Suprapubic skin (tissue), 4 donors: ENCODE measurements around the gene EPB41L5. TPM values are rescaled to one million over a fixed set of nuclear protein-coding genes. Genes with fewer than 3 reads are reported as not detected.
A peak's percentile ranks its signal among the peaks of the same experiment; 100 is the strongest.

Experiments
- DNase-seq, 2 donors: peaks; one replicate each; pipeline ENCODE4 v3.0.0-alpha.2; 2019; ENCODE audit warnings: low spot score in 2 of 2
- H3K27ac ChIP-seq: fragments of 200-600 bp; sonication (generic); one replicate; pipeline ENCODE4 v1.5.1; 2019
- H3K27me3 ChIP-seq: fragments of 200-600 bp; sonication (generic); one replicate; pipeline ENCODE4 v1.5.1; 2019
- H3K36me3 ChIP-seq: fragments of 200-600 bp; sonication (generic); one replicate; pipeline ENCODE4 v1.5.1; 2019
- H3K4me1 ChIP-seq: fragments of 200-600 bp; sonication (generic); one replicate; pipeline ENCODE4 v1.5.1; 2019
- H3K4me3 ChIP-seq: fragments of 200-600 bp; sonication (generic); one replicate; pipeline ENCODE4 v1.5.1; 2019; ENCODE audit warnings: mild to moderate bottlenecking
- H3K9me3 ChIP-seq: fragments of 200-600 bp; sonication (generic); one replicate; pipeline ENCODE4 v1.5.1; 2019
- CTCF ChIP-seq, 2 donors: fragments of 200-600 bp in 1 of 2; fragments of 450-650 bp in 1 of 2; sonication (generic) in 1 of 2; IDR thresholded peaks; one replicate each; pipeline ENCODE4 v1.5.1; 2016 to 2019; ENCODE audit warnings: antibody characterized with exemption in 2 of 2, mild to moderate bottlenecking in 1 of 2, moderate library complexity in 1 of 2
- EP300 ChIP-seq: sonication (generic); formaldehyde crosslinking; IDR thresholded peaks from one replicate; pipeline ENCODE4 v1.6.1; 2017; ENCODE audit warnings: antibody characterized with exemption
- POLR2A ChIP-seq, 2 donors: fragments of 450-650 bp; IDR thresholded peaks; one replicate each; pipeline ENCODE4 v1.6.1; 2017; ENCODE audit warnings: antibody characterized with exemption in 2 of 2, mild to moderate bottlenecking in 2 of 2, moderate library complexity in 2 of 2
- POLR2AphosphoS5 ChIP-seq, 3 donors: sonication (generic); formaldehyde crosslinking; IDR thresholded peaks; one replicate each; pipeline ENCODE4 v1.6.1; 2017; ENCODE audit warnings: antibody characterized with exemption in 3 of 3
- WGBS: methylation state at CpG from one replicate; pipeline ENCODE4 v1.1.5; 2018; 5-methylcytosine and 5-hydroxymethylcytosine counted together
- total RNA-seq, 4 donors: library from RNA; depleted of rRNA; stranded (reverse); fragments of >200 nt; gene quantifications; one replicate each; pipeline ENCODE4 v1.1.0, GENCODE V29; 2016

The EPB41L5 gene
- total RNA-seq, 4 donors from 2014 or later: 19.5 to 34.6 (median 31.0) TPM

- TF ChIP-seq EP300 (no peak), POLR2AphosphoS5 (IDR thresholded peaks at IDR 0.05) (no peak)
- Histone ChIP-seq H3K9me3 (no peaks in the 10 kb centered on the region), H3K36me3 (no peaks in the 10 kb centered on the region), H3K27me3 (no peaks in the 10 kb centered on the region), H3K4me3 (no peak overlapping the region), H3K4me1 (peaks cover 10% of the 10 kb centered on the region), H3K27ac (no peak overlapping the region)
- 90% methylated on average over 5 of the region's 7 CpGs for WGBS
- no peak for DNase-seq
These were observed 165.1 kb downstream of the EPB41L5 start for GRCh38 chr2:120177973-120178372.

GRCh38 chr2:120179396-120179795 lies 166.5 kb downstream of the EPB41L5 start:
- Histone ChIP-seq H3K27me3 (no peaks in the 10 kb centered on the region), H3K4me3 (no peak overlapping the region), H3K9me3 (no peaks in the 10 kb centered on the region), H3K36me3 (no peaks in the 10 kb centered on the region), H3K4me1 (peaks cover 10% of the 10 kb centered on the region), H3K27ac (no peak overlapping the region)
- DNase-seq: no peak
- 85% methylated on average over 3 of the region's 3 CpGs for WGBS
- no peak for TF ChIP-seq POLR2A (IDR thresholded peaks at IDR 0.05)
- TF ChIP-seq POLR2AphosphoS5 (IDR thresholded peaks at IDR 0.05): no peak
- TF ChIP-seq EP300: no peak
- TF ChIP-seq CTCF (IDR thresholded peaks at IDR 0.05): no peak

GRCh38 chr2:120180066-120180465 lies 167.2 kb downstream of the EPB41L5 start:
- Histone ChIP-seq H3K27me3 (no peaks in the 10 kb centered on the region), H3K27ac (no peak overlapping the region), H3K36me3 (no peaks in the 10 kb centered on the region), H3K9me3 (no peaks in the 10 kb centered on the region), H3K4me3 (no peak overlapping the region), H3K4me1 (peaks cover 6% of the 10 kb centered on the region)
- DNase-seq: no peak
- TF ChIP-seq CTCF (IDR thresholded peaks at IDR 0.05) (no peak), EP300 (no peak), POLR2AphosphoS5 (IDR thresholded peaks at IDR 0.05) (no peak), POLR2A (IDR thresholded peaks at IDR 0.05) (no peak)
- WGBS: 93% methylated on average over 3 of the region's 3 CpGs

- TF ChIP-seq POLR2A (IDR thresholded peaks at IDR 0.05): no peak
- TF ChIP-seq POLR2AphosphoS5 (IDR thresholded peaks at IDR 0.05): no peak
These were observed 169.2 kb downstream of the EPB41L5 start for GRCh38 chr2:120182019-120182560.

GRCh38 chr2:120189189-120189588 lies 176.3 kb downstream of the EPB41L5 start:
- Histone ChIP-seq H3K4me3 (no peak overlapping the region), H3K4me1 (no peaks in the 10 kb centered on the region), H3K27ac (no peak overlapping the region), H3K36me3 (no peaks in the 10 kb centered on the region), H3K27me3 (no peaks in the 10 kb centered on the region), H3K9me3 (peaks cover 7% of the 10 kb centered on the region)
- 75% methylated on average over 1 of the region's 1 CpG for WGBS
- TF ChIP-seq CTCF (IDR thresholded peaks at IDR 0.05) (no peak), POLR2AphosphoS5 (IDR thresholded peaks at IDR 0.05) (no peak), EP300 (no peak), POLR2A (IDR thresholded peaks at IDR 0.05) (no peak)
- peak in 1 of 2 donors; percentile 11 for DNase-seq

More at GRCh38 chr2:120182019-120182560, 169.2 kb downstream of the EPB41L5 start:
- Histone ChIP-seq H3K27ac (no peak overlapping the region), H3K4me1 (no peaks in the 10 kb centered on the region), H3K4me3 (no peak overlapping the region), H3K36me3 (no peaks in the 10 kb centered on the region), H3K9me3 (no peaks in the 10 kb centered on the region), H3K27me3 (no peaks in the 10 kb centered on the region)
- 75% methylated on average over 5 of the region's 5 CpGs for WGBS
- no peak for DNase-seq

GRCh38 chr2:120192280-120192679 lies 179.4 kb downstream of the EPB41L5 start:
- H3K9me3 ChIP-seq: peaks cover 9% of the 10 kb centered on the region
- DNase-seq: no peak
- no peaks in the 10 kb centered on the region for H3K27me3 ChIP-seq
- no peak for TF ChIP-seq POLR2AphosphoS5 (IDR thresholded peaks at IDR 0.05)
- no peak for TF ChIP-seq POLR2A (IDR thresholded peaks at IDR 0.05)
- TF ChIP-seq EP300: no peak
- TF ChIP-seq CTCF (IDR thresholded peaks at IDR 0.05): no peak
- H3K4me1 ChIP-seq: no peaks in the 10 kb centered on the region
- H3K27ac ChIP-seq: no peak overlapping the region
- no peak overlapping the region for H3K4me3 ChIP-seq
- WGBS: 79% methylated on average over 1 of the region's 1 CpG
- no peaks in the 10 kb centered on the region for H3K36me3 ChIP-seq
